ENCODE data around the gene MROH2A. TPM values are rescaled to one million over a fixed set of nuclear protein-coding genes. Genes with fewer than 3 reads are reported as not detected.

MROH2A gene
- total RNA-seq, 1 donor from 2014 or later: not detected

- H3K36me3 Mint-ChIP-seq (ENCODE audit: low read depth): peaks cover 10% of the 10 kb centered on the region
- H3K4me3 Mint-ChIP-seq (ENCODE audit: unreplicated experiment): no peak overlapping the region
- DNase-seq (ENCODE audit: low spot score): no peak
- H3K27me3 Mint-ChIP-seq (ENCODE audit: low read depth): peaks cover 31% of the 10 kb centered on the region
- no peak for TF ChIP-seq CTCF (IDR thresholded peaks at IDR 0.05)
- H3K4me1 Mint-ChIP-seq (ENCODE audit: low read depth): no peaks in the 10 kb centered on the region
- peaks cover 27% of the 10 kb centered on the region for H3K9me3 Mint-ChIP-seq (ENCODE audit: low read depth)
- H3K27ac Mint-ChIP-seq (ENCODE audit: unreplicated experiment): no peak overlapping the region
Measured at GRCh38 chr2:233779722-233780121, 1.6 kb downstream of the MROH2A start.

- no peak overlapping the region for H3K27ac Mint-ChIP-seq (ENCODE audit: unreplicated experiment)
- no peak for DNase-seq (ENCODE audit: low spot score)
- H3K27me3 Mint-ChIP-seq (ENCODE audit: low read depth): peaks cover 28% of the 10 kb centered on the region
- no peak for TF ChIP-seq CTCF (IDR thresholded peaks at IDR 0.05)
- peaks cover 23% of the 10 kb centered on the region for H3K9me3 Mint-ChIP-seq (ENCODE audit: low read depth)
- H3K4me1 Mint-ChIP-seq (ENCODE audit: low read depth): no peaks in the 10 kb centered on the region
- no peak overlapping the region for H3K4me3 Mint-ChIP-seq (ENCODE audit: unreplicated experiment)
- peaks cover 10% of the 10 kb centered on the region for H3K36me3 Mint-ChIP-seq (ENCODE audit: low read depth)
Measured at GRCh38 chr2:233780771-233781170, 2.6 kb downstream of the MROH2A start.

GRCh38 chr2:233789554-233789953 is 11.4 kb downstream of the MROH2A start:
- Mint-ChIP-seq H3K36me3 (ENCODE audit: low read depth) (no peaks in the 10 kb centered on the region), H3K27me3 (ENCODE audit: low read depth) (peaks cover 6% of the 10 kb centered on the region), H3K9me3 (ENCODE audit: low read depth) (peaks cover 5% of the 10 kb centered on the region), H3K27ac (ENCODE audit: unreplicated experiment) (no peak overlapping the region), H3K4me1 (ENCODE audit: low read depth) (no peaks in the 10 kb centered on the region), H3K4me3 (ENCODE audit: unreplicated experiment) (no peak overlapping the region)
- TF ChIP-seq CTCF (IDR thresholded peaks at IDR 0.05): no peak
- DNase-seq (ENCODE audit: low spot score): no peak

- H3K36me3 Mint-ChIP-seq (ENCODE audit: low read depth): no peaks in the 10 kb centered on the region
- no peak for DNase-seq (ENCODE audit: low spot score)
- no peak for TF ChIP-seq CTCF (IDR thresholded peaks at IDR 0.05)
- H3K27ac Mint-ChIP-seq (ENCODE audit: unreplicated experiment): no peak overlapping the region
- no peak overlapping the region for H3K4me3 Mint-ChIP-seq (ENCODE audit: unreplicated experiment)
- H3K27me3 Mint-ChIP-seq (ENCODE audit: low read depth): peaks cover 6% of the 10 kb centered on the region
- no peaks in the 10 kb centered on the region for H3K4me1 Mint-ChIP-seq (ENCODE audit: low read depth)
- H3K9me3 Mint-ChIP-seq (ENCODE audit: low read depth): peaks cover under 1% of the 10 kb centered on the region
Measured at GRCh38 chr2:233791151-233791882, 13.2 kb downstream of the MROH2A start.

GRCh38 chr2:233791883-233792329 is 13.8 kb downstream of the MROH2A start:
- H3K4me3 Mint-ChIP-seq (ENCODE audit: unreplicated experiment): no peak overlapping the region
- no peaks in the 10 kb centered on the region for H3K9me3 Mint-ChIP-seq (ENCODE audit: low read depth)
- H3K27me3 Mint-ChIP-seq (ENCODE audit: low read depth): peaks cover 6% of the 10 kb centered on the region
- H3K4me1 Mint-ChIP-seq (ENCODE audit: low read depth): no peaks in the 10 kb centered on the region
- no peak for DNase-seq (ENCODE audit: low spot score)
- H3K27ac Mint-ChIP-seq (ENCODE audit: unreplicated experiment): no peak overlapping the region
- TF ChIP-seq CTCF (IDR thresholded peaks at IDR 0.05): no peak
- H3K36me3 Mint-ChIP-seq (ENCODE audit: low read depth): no peaks in the 10 kb centered on the region
